ENCODE data around the gene STYXL1. TPM values are rescaled to one million over a fixed set of nuclear protein-coding genes. Genes with fewer than 3 reads are reported as not detected.

Gene STYXL1
- polyA plus RNA-seq, 3 donors: 64.6 to 79.8 (median 67.2) TPM

- Histone ChIP-seq H3K27me3 (ENCODE audit: control insufficient read depth in 2 of 2, insufficient read depth in 2 of 2, low read length in 2 of 2) (no peaks in the 10 kb centered on the region), H4K20me1 (ENCODE audit: insufficient read depth, low read length) (peaks cover 22% of the 10 kb centered on the region), H3K79me2 (ENCODE audit: insufficient read depth, low read length) (no peaks in the 10 kb centered on the region), H3K4me1 (ENCODE audit: control insufficient read depth in 1 of 2, insufficient read depth in 2 of 2, low read length in 2 of 2) (peaks cover 23 to 25% of the 10 kb centered on the region in 2 donors), H3K9me3 (replicated peaks in 1 of 2; ENCODE audit: control insufficient read depth in 1 of 2, insufficient read depth in 1 of 2, low read length in 2 of 2) (no peaks in the 10 kb centered on the region), H3K4me2 (replicated peaks; ENCODE audit: extremely low read depth, low read length, poor library complexity, severe bottlenecking) (no peak overlapping the region), H3K9ac (ENCODE audit: insufficient read depth, low read length, poor library complexity, severe bottlenecking) (no peak overlapping the region), H2AFZ (ENCODE audit: insufficient read depth, low read depth, low read length, poor library complexity, severe bottlenecking) (no peak overlapping the region), H3K27ac (ENCODE audit: low read depth in 1 of 2, low read length in 2 of 2) (no peak overlapping the region), H3K36me3 (replicated peaks in 1 of 2; ENCODE audit: control insufficient read depth in 1 of 2, insufficient read depth in 2 of 2, low read length in 2 of 2) (peaks cover 41 to 84% of the 10 kb centered on the region in 2 donors), H3K4me3 (replicated peaks in 1 of 3; ENCODE audit: low read depth in 2 of 3, low read length in 3 of 3) (no peak overlapping the region)
- TF ChIP-seq CTCF (IDR thresholded peaks at IDR 0.05): no peak
- 100% methylated on average over 4 of the region's 9 CpGs for WGBS (ENCODE audit: insufficient coverage)
- Mint-ChIP-seq H3K4me1 (peaks cover 28% of the 10 kb centered on the region), H3K27me3 (ENCODE audit: low read depth in 3 of 3) (no peaks in the 10 kb centered on the region), H3K36me3 (peaks cover 61 to 84% of the 10 kb centered on the region in 2 donors), H3K27ac (peak overlapping the region in 1 of 7 donors; percentile 13), H3K4me3 (no peak overlapping the region), H3K9me3 (peaks cover 0 to 3% (median 0%) of the 10 kb centered on the region in 7 donors)
- DNase-seq: no peak
- intact Hi-C loops (cut with micrococcal nuclease): loop anchor here in 1 of 2 donors (5.0 kb wide), 1 partner anchor 42 kb away; the partner anchor contains the start of gene POR
Observed at GRCh38 chr7:75958802-75959543, 88.8 kb downstream of the STYXL1 start.

- no peak for DNase-seq
- WGBS (ENCODE audit: insufficient coverage): 95% methylated on average over 6 of the region's 16 CpGs
- peaks cover 10% of the 10 kb centered on the region for H4K20me1 ChIP-seq (ENCODE audit: insufficient read depth, low read length)
- H3K9ac ChIP-seq (ENCODE audit: insufficient read depth, low read length, poor library complexity, severe bottlenecking): no peak overlapping the region
- peaks cover 35% of the 10 kb centered on the region for H3K4me1 Mint-ChIP-seq
- no peaks in the 10 kb centered on the region for H3K9me3 ChIP-seq (replicated peaks in 1 of 2; ENCODE audit: control insufficient read depth in 1 of 2, insufficient read depth in 1 of 2, low read length in 2 of 2)
- H3K27ac Mint-ChIP-seq: peak overlapping the region in 2 of 7 donors; percentile 40 to 76
- H3K27me3 Mint-ChIP-seq (ENCODE audit: low read depth in 3 of 3): peaks cover 0 to 2% (median 0%) of the 10 kb centered on the region in 3 donors
- H3K36me3 ChIP-seq (replicated peaks in 1 of 2; ENCODE audit: control insufficient read depth in 1 of 2, insufficient read depth in 2 of 2, low read length in 2 of 2): peaks cover 41 to 70% of the 10 kb centered on the region in 2 donors
- no peak overlapping the region for H3K27ac ChIP-seq (ENCODE audit: low read depth in 1 of 2, low read length in 2 of 2)
- TF ChIP-seq CTCF (IDR thresholded peaks at IDR 0.05): no peak
- peaks cover 31 to 37% of the 10 kb centered on the region in 2 donors for H3K4me1 ChIP-seq (ENCODE audit: control insufficient read depth in 1 of 2, insufficient read depth in 2 of 2, low read length in 2 of 2)
- H3K4me3 ChIP-seq (replicated peaks in 1 of 3; ENCODE audit: low read depth in 2 of 3, low read length in 3 of 3): no peak overlapping the region
- H3K36me3 Mint-ChIP-seq: peaks cover 52 to 69% of the 10 kb centered on the region in 2 donors
- no peaks in the 10 kb centered on the region for H3K79me2 ChIP-seq (ENCODE audit: insufficient read depth, low read length)
- no peak overlapping the region for H2AFZ ChIP-seq (ENCODE audit: insufficient read depth, low read depth, low read length, poor library complexity, severe bottlenecking)
- intact Hi-C loops (cut with micrococcal nuclease): loop anchor here in 1 of 2 donors (5.0 kb wide), 1 partner anchor 40 kb away; the partner anchor contains the start of gene POR
- H3K27me3 ChIP-seq (ENCODE audit: control insufficient read depth in 2 of 2, insufficient read depth in 2 of 2, low read length in 2 of 2): no peaks in the 10 kb centered on the region
- peaks cover 0 to 3% (median 0%) of the 10 kb centered on the region in 7 donors for H3K9me3 Mint-ChIP-seq
- no peak overlapping the region for H3K4me3 Mint-ChIP-seq
- H3K4me2 ChIP-seq (replicated peaks; ENCODE audit: extremely low read depth, low read length, poor library complexity, severe bottlenecking): no peak overlapping the region
Observed at GRCh38 chr7:75957021-75957736, 90.6 kb downstream of the STYXL1 start.
